ENCODE data around the gene OPCML.

OPCML gene

DNA sequence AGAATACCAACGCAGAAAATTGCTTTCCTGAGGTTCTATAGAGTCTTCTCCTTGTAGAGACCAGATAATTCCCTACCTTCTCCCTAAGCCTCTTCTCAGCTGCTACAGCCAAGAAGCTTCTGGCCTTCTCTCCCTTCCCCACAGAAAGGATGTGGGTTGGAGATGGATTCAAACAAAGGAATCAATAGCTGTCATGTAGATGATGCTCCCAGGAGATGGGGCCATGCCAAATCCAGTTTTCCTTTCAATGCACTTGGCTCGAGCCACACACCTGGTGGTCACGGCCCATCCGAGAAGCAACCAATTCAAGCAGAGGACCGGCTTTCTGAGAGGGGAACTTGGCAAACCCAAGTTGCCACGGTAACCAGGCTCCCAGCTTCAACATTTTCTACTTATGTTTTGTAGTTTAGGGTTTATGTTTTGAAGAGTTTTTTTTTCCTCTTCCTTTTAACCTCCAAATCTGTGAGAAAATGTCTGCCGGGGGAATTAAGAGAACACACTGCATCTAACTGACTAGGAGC lies 31.3 kb upstream of the OPCML start:
- Histone ChIP-seq H3K9me3 (replicated peaks; ENCODE audit: insufficient read depth, low read length) (no peaks in the 10 kb centered on the region), H3K27ac (ENCODE audit: low read length) (no peak overlapping the region), H3K27me3 (replicated peaks; ENCODE audit: insufficient read depth, low read length) (no peaks in the 10 kb centered on the region), H3K4me2 (ENCODE audit: low read depth, low read length) (no peak overlapping the region), H3K9me2 (replicated peaks; ENCODE audit: insufficient read depth, low read length) (no peaks in the 10 kb centered on the region), H3K36me3 (replicated peaks; ENCODE audit: insufficient read depth, low read length) (no peaks in the 10 kb centered on the region), H4K20me1 (ENCODE audit: insufficient read depth, low read length) (no peaks in the 10 kb centered on the region), H2AFZ (ENCODE audit: low read length) (no peak overlapping the region), H3K4me1 (ENCODE audit: low read length) (no peaks in the 10 kb centered on the region), H3K4me3 (ENCODE audit: low read length) (no peak overlapping the region), H3F3A (ENCODE audit: insufficient read depth, low read length) (no peaks in the 10 kb centered on the region), H3K79me2 (ENCODE audit: low read length) (no peaks in the 10 kb centered on the region), H3K9ac (ENCODE audit: low read length) (no peak overlapping the region)
- no peak for DNase-seq
- TF ChIP-seq EZH2 (optimal IDR thresholded peaks at IDR 0.05; ENCODE audit: low read depth, low read length) (no peak), EZH2phosphoT487 (IDR thresholded peaks at IDR 0.05; ENCODE audit: low read length) (no peak)
- TF ChIP-seq, protein P1, sequence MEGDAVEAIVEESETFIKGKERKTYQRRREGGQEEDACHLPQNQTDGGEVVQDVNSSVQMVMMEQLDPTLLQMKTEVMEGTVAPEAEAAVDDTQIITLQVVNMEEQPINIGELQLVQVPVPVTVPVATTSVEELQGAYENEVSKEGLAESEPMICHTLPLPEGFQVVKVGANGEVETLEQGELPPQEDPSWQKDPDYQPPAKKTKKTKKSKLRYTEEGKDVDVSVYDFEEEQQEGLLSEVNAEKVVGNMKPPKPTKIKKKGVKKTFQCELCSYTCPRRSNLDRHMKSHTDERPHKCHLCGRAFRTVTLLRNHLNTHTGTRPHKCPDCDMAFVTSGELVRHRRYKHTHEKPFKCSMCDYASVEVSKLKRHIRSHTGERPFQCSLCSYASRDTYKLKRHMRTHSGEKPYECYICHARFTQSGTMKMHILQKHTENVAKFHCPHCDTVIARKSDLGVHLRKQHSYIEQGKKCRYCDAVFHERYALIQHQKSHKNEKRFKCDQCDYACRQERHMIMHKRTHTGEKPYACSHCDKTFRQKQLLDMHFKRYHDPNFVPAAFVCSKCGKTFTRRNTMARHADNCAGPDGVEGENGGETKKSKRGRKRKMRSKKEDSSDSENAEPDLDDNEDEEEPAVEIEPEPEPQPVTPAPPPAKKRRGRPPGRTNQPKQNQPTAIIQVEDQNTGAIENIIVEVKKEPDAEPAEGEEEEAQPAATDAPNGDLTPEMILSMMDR (IDR thresholded peaks at IDR 0.05; ENCODE audit: low read length), result no peak

DNA sequence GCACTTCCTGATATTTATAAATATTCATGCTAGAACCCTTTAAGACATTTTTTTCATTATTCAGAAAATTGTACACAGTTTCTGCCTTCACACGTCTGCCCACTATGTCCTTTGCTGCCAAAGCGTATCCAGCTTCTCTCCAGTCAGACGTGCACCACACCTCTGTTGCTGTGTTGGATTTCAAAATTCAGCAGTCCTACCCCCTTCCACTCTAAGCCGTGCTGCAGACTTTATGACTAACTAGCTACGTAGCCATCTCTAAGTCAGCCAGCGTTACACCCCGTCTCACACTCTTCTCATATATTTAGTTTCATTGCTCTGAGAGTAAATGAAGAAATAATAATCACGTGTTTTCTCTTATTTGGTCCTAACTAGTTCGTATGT lies 28.2 kb upstream of the OPCML start:
- Histone ChIP-seq H3K9me2 (replicated peaks; ENCODE audit: insufficient read depth, low read length) (no peaks in the 10 kb centered on the region), H3K9ac (ENCODE audit: low read length) (no peak overlapping the region), H3K4me1 (ENCODE audit: low read length) (no peaks in the 10 kb centered on the region), H3F3A (ENCODE audit: insufficient read depth, low read length) (no peaks in the 10 kb centered on the region), H2AFZ (ENCODE audit: low read length) (no peak overlapping the region), H3K9me3 (replicated peaks; ENCODE audit: insufficient read depth, low read length) (no peaks in the 10 kb centered on the region), H3K27ac (ENCODE audit: low read length) (no peak overlapping the region), H4K20me1 (ENCODE audit: insufficient read depth, low read length) (no peaks in the 10 kb centered on the region), H3K79me2 (ENCODE audit: low read length) (no peaks in the 10 kb centered on the region), H3K4me3 (ENCODE audit: low read length) (no peak overlapping the region), H3K36me3 (replicated peaks; ENCODE audit: insufficient read depth, low read length) (no peaks in the 10 kb centered on the region), H3K27me3 (replicated peaks; ENCODE audit: insufficient read depth, low read length) (no peaks in the 10 kb centered on the region), H3K4me2 (ENCODE audit: low read depth, low read length) (no peak overlapping the region)
- DNase-seq, result no peak
- TF ChIP-seq EZH2 (optimal IDR thresholded peaks at IDR 0.05; ENCODE audit: low read depth, low read length) (no peak), EZH2phosphoT487 (IDR thresholded peaks at IDR 0.05; ENCODE audit: low read length) (no peak)
- TF ChIP-seq, protein P1 (IDR thresholded peaks at IDR 0.05; ENCODE audit: low read length), result no peak

DNA sequence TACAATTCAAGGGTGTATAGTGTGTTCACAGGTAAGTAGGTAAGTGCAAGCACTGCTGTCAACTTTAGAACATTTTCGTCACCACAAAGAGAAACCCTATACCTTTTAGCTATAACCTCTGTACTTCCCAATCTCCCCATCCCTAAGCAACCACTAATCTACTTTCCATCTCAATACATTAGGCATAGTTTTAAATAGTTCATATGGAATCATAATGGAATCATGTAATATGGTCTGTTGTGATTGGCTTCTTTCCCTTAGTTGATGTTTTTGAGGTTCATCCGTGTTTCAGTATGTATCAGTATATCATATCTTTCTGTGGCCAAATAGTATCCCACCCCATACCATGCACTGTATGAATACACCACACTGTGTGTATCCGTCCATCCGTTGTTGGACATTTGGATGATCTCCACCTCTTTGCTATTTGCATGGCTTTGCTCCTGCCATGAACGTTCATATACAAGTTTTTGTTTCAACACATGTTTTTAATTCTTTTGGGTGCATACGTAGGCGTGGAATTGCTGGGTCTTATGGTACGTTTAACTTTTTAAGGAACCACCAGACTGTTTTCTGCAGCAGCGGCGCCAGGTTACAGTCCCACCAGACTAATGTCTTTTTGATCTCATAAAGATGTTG lies 27.7 kb upstream of the OPCML start:
- Histone ChIP-seq H3K4me3 (ENCODE audit: low read length) (no peak overlapping the region), H3K9me3 (replicated peaks; ENCODE audit: insufficient read depth, low read length) (no peaks in the 10 kb centered on the region), H3K9me2 (replicated peaks; ENCODE audit: insufficient read depth, low read length) (no peaks in the 10 kb centered on the region), H3K27ac (ENCODE audit: low read length) (no peak overlapping the region), H3K79me2 (ENCODE audit: low read length) (no peaks in the 10 kb centered on the region), H3K9ac (ENCODE audit: low read length) (no peak overlapping the region), H3K4me2 (ENCODE audit: low read depth, low read length) (no peak overlapping the region), H3K36me3 (replicated peaks; ENCODE audit: insufficient read depth, low read length) (no peaks in the 10 kb centered on the region), H3K4me1 (ENCODE audit: low read length) (no peaks in the 10 kb centered on the region), H2AFZ (ENCODE audit: low read length) (no peak overlapping the region), H3K27me3 (replicated peaks; ENCODE audit: insufficient read depth, low read length) (no peaks in the 10 kb centered on the region), H3F3A (ENCODE audit: insufficient read depth, low read length) (no peaks in the 10 kb centered on the region), H4K20me1 (ENCODE audit: insufficient read depth, low read length) (no peaks in the 10 kb centered on the region)
- DNase-seq, result no peak
- TF ChIP-seq, protein P1 (IDR thresholded peaks at IDR 0.05; ENCODE audit: low read length), result no peak
- no peak for TF ChIP-seq EZH2 (optimal IDR thresholded peaks at IDR 0.05; ENCODE audit: low read depth, low read length)
- TF ChIP-seq EZH2phosphoT487 (IDR thresholded peaks at IDR 0.05; ENCODE audit: low read length), result no peak
